Uterus (tissue), 4 donors: ENCODE results near the gene FAM72D. TPM values are rescaled to one million over a fixed set of nuclear protein-coding genes. Genes with fewer than 3 reads are reported as not detected.
A peak's percentile ranks its signal among the peaks of the same experiment; 100 is the strongest.
"Not testable (repeated sequence)": the region's sequence is repeated elsewhere in the genome, so short reads cannot be mapped to it uniquely, and the experiment has no call there.

ENCODE experiments used
- DNase-seq, 2 donors: peaks; one replicate each; pipeline ENCODE4 v3.0.0-alpha.2; 2019 to 2020
- H3K27ac ChIP-seq, 2 donors: fragments of 200-600 bp; sonication (generic); 1 replicate in 1 of 2; 2 replicates in 1 of 2; pipeline ENCODE4 v1.5.1; 2016 to 2018
- H3K27me3 ChIP-seq, 2 donors: fragments of 200-600 bp; sonication (generic); one replicate each; pipeline ENCODE4 v1.5.1; 2018 to 2019; ENCODE audit warnings: control low read depth in 1 of 2
- H3K36me3 ChIP-seq, 2 donors: fragments of 200-600 bp; sonication (generic); one replicate each; pipeline ENCODE4 v1.5.1; 2019; ENCODE audit warnings: control low read depth in 1 of 2
- H3K4me1 ChIP-seq, 2 donors: fragments of 200-600 bp; sonication (generic); one replicate each; pipeline ENCODE4 v1.5.1; 2018 to 2019; ENCODE audit warnings: control low read depth in 1 of 2
- H3K4me3 ChIP-seq, 2 donors: fragments of 200-600 bp; sonication (generic); 1 replicate in 1 of 2; 2 replicates in 1 of 2; pipeline ENCODE4 v1.5.1; 2018 to 2019; ENCODE audit warnings: mild to moderate bottlenecking in 1 of 2
- H3K9me3 ChIP-seq, 2 donors: fragments of 200-600 bp; sonication (generic); one replicate each; pipeline ENCODE4 v1.5.1; 2019; ENCODE audit warnings: control low read depth in 1 of 2
- intact Hi-C: fragments of 100-400 bp; cut with DNase I; formaldehyde crosslinking; loops from one replicate; pipeline ENCODE4 v1.15.1; 2023; ENCODE audit warnings: low total_unique reads
- total RNA-seq, 4 donors: library from RNA; depleted of rRNA in 3 of 4; stranded (reverse); fragments of >200 nt in 3 of 4; gene quantifications; one replicate each; pipeline versions ENCODE4 v1.1.0 to v1.2.4, GENCODE V29; 2014 to 2023
- donor health status: DM: yes; HTN: yes; CAD: no.

Gene FAM72D
- total RNA-seq, 4 donors from 2014 or later = 0.52 to 1.9 TPM; not detected in 2

- intact Hi-C loops, H3K27me3 ChIP-seq, DNase-seq: not testable (repeated sequence)
Observed at GRCh38 chr1:145112703-145113102, 16.9 kb downstream of the FAM72D start.

GRCh38 chr1:145114560-145115057 lies 18.8 kb downstream of the FAM72D start:
- H3K27me3 ChIP-seq, intact Hi-C loops, H3K27ac ChIP-seq, H3K4me1 ChIP-seq, H3K36me3 ChIP-seq, H3K4me3 ChIP-seq, DNase-seq, H3K9me3 ChIP-seq: not testable (repeated sequence)

More at GRCh38 chr1:145112703-145113102, 16.9 kb downstream of the FAM72D start:
- H3K27ac ChIP-seq, H3K36me3 ChIP-seq, H3K9me3 ChIP-seq, H3K4me3 ChIP-seq, H3K4me1 ChIP-seq: not testable (repeated sequence)

- H3K4me1 ChIP-seq, H3K36me3 ChIP-seq, H3K27ac ChIP-seq, H3K4me3 ChIP-seq, H3K9me3 ChIP-seq, H3K27me3 ChIP-seq, DNase-seq, intact Hi-C loops: not testable (repeated sequence)
Observed at GRCh38 chr1:145115587-145116493, 20.1 kb downstream of the FAM72D start.

GRCh38 chr1:145119842-145120241 lies 24.1 kb downstream of the FAM72D start:
- H3K4me3 ChIP-seq, H3K9me3 ChIP-seq, H3K36me3 ChIP-seq, H3K27ac ChIP-seq, H3K4me1 ChIP-seq, DNase-seq, intact Hi-C loops, H3K27me3 ChIP-seq: not testable (repeated sequence)

- DNase-seq, intact Hi-C loops, H3K27me3 ChIP-seq, H3K4me3 ChIP-seq, H3K4me1 ChIP-seq, H3K9me3 ChIP-seq, H3K36me3 ChIP-seq, H3K27ac ChIP-seq: not testable (repeated sequence)
Observed at GRCh38 chr1:145122344-145123061, 26.7 kb downstream of the FAM72D start.

GRCh38 chr1:145123062-145123395 lies 27.3 kb downstream of the FAM72D start:
- H3K36me3 ChIP-seq, intact Hi-C loops, H3K4me1 ChIP-seq, H3K4me3 ChIP-seq, DNase-seq, H3K27ac ChIP-seq, H3K27me3 ChIP-seq, H3K9me3 ChIP-seq: not testable (repeated sequence)

GRCh38 chr1:145123992-145124641 lies 28.3 kb downstream of the FAM72D start:
- H3K27me3 ChIP-seq, H3K4me3 ChIP-seq: not testable (repeated sequence)

GRCh38 chr1:145125112-145125511 lies 29.3 kb downstream of the FAM72D start:
- intact Hi-C loops, H3K36me3 ChIP-seq, H3K27me3 ChIP-seq, H3K9me3 ChIP-seq, H3K27ac ChIP-seq, DNase-seq, H3K4me1 ChIP-seq, H3K4me3 ChIP-seq: not testable (repeated sequence)

More at GRCh38 chr1:145123992-145124641, 28.3 kb downstream of the FAM72D start:
- H3K9me3 ChIP-seq, H3K27ac ChIP-seq, H3K4me1 ChIP-seq, H3K36me3 ChIP-seq, DNase-seq, intact Hi-C loops: not testable (repeated sequence)

GRCh38 chr1:145127144-145127543 lies 31.4 kb downstream of the FAM72D start:
- intact Hi-C loops, H3K36me3 ChIP-seq, H3K4me1 ChIP-seq, H3K27ac ChIP-seq, H3K27me3 ChIP-seq, H3K4me3 ChIP-seq, H3K9me3 ChIP-seq, DNase-seq: not testable (repeated sequence)

GRCh38 chr1:145128697-145129469 lies 33.1 kb downstream of the FAM72D start:
- DNase-seq = peak in 1 of 2 donors; percentile 11
- H3K4me3 ChIP-seq, H3K27me3 ChIP-seq, intact Hi-C loops, H3K9me3 ChIP-seq, H3K27ac ChIP-seq, H3K36me3 ChIP-seq, H3K4me1 ChIP-seq: not testable (repeated sequence)

GRCh38 chr1:145134476-145134875 lies 38.7 kb downstream of the FAM72D start:
- H3K4me3 ChIP-seq, DNase-seq, intact Hi-C loops, H3K27ac ChIP-seq, H3K4me1 ChIP-seq, H3K27me3 ChIP-seq, H3K9me3 ChIP-seq, H3K36me3 ChIP-seq: not testable (repeated sequence)

- DNase-seq, H3K27me3 ChIP-seq, H3K4me1 ChIP-seq, H3K4me3 ChIP-seq, intact Hi-C loops, H3K9me3 ChIP-seq, H3K27ac ChIP-seq, H3K36me3 ChIP-seq: not testable (repeated sequence)
Observed at GRCh38 chr1:145140549-145140948, 44.8 kb downstream of the FAM72D start.
